Cerebellar nuclear complex (tissue), 1 donor: ENCODE measurements around the gene RBM4.
"Not testable (repeated sequence)": the region's sequence is repeated elsewhere in the genome, so short reads cannot be mapped to it uniquely, and the experiment has no call there.

ENCODE experiments used
- DNase-seq, 2 experiments: peaks; one replicate each; lab custom pipeline; 2025; lab: John Stamatoyannopoulos, UW

RBM4 gene

GRCh38 chr11:66617155-66617834, 21.2 kb upstream of the RBM4 start:
- DNase-seq = no peak

GRCh38 chr11:66619080-66619554, 19.4 kb upstream of the RBM4 start:
- DNase-seq = no peak

- DNase-seq = no peak
These were observed 14.1 kb upstream of the RBM4 start for GRCh38 chr11:66624450-66624849.

- peak in 1 of 2 experiments; percentile 14 for DNase-seq
These were observed 13.3 kb upstream of the RBM4 start for GRCh38 chr11:66625041-66625751.

GRCh38 chr11:66625752-66626149, 12.8 kb upstream of the RBM4 start:
- DNase-seq = no peak

GRCh38 chr11:66626382-66626781, 12.1 kb upstream of the RBM4 start:
- DNase-seq = no peak

- DNase-seq = no peak
These were observed 11.6 kb upstream of the RBM4 start for GRCh38 chr11:66626926-66627325.

- DNase-seq = no peak
These were observed 10.4 kb upstream of the RBM4 start for GRCh38 chr11:66628061-66628603.

GRCh38 chr11:66629356-66629755, 9.1 kb upstream of the RBM4 start:
- no peak for DNase-seq

GRCh38 chr11:66631883-66632282, 6.6 kb upstream of the RBM4 start:
- DNase-seq = no peak

- DNase-seq = no peak
These were observed 5.6 kb upstream of the RBM4 start for GRCh38 chr11:66632952-66633351.

GRCh38 chr11:66636411-66636810, 2.1 kb upstream of the RBM4 start:
- no peak for DNase-seq

- no peak for DNase-seq
These were observed 836 bp upstream of the RBM4 start for GRCh38 chr11:66637557-66638176.

GRCh38 chr11:66639066-66639813, 737 bp downstream of the RBM4 start:
- DNase-seq = no peak

GRCh38 chr11:66639814-66640340, 1.4 kb downstream of the RBM4 start:
- DNase-seq = not testable (repeated sequence)

GRCh38 chr11:66641834-66642233, 3.3 kb downstream of the RBM4 start:
- DNase-seq = no peak

- no peak for DNase-seq
These were observed 5.4 kb downstream of the RBM4 start for GRCh38 chr11:66643745-66644437.

- DNase-seq = no peak
These were observed 8.3 kb downstream of the RBM4 start for GRCh38 chr11:66646828-66647227.

GRCh38 chr11:66649903-66650302, 11.4 kb downstream of the RBM4 start:
- DNase-seq = no peak

- no peak for DNase-seq
These were observed 12.5 kb downstream of the RBM4 start for GRCh38 chr11:66651016-66651415.

- no peak for DNase-seq
These were observed 14.1 kb downstream of the RBM4 start for GRCh38 chr11:66652651-66653050.
